Common myeloid progenitor, CD34-positive (primary cell): ENCODE results near the gene CHRD.
"Not testable (repeated sequence)": the region's sequence is repeated elsewhere in the genome, so short reads cannot be mapped to it uniquely, and the experiment has no call there.

ENCODE experiments used
- CTCF ChIA-PET: fragments of 350-600 bp; sonication (Branson Sonifier 250); formaldehyde crosslinking; loops from one replicate; lab custom pipeline; 2021; ENCODE audit warnings: antibody characterized with exemption; lab: Charles Lee
- POLR2A ChIA-PET: fragments of 350-600 bp; sonication (Branson Sonifier 250); formaldehyde crosslinking; loops from one replicate; lab custom pipeline; 2021; ENCODE audit warnings: antibody characterized with exemption; lab: Charles Lee
- DNase-seq, 3 donors: peaks; one replicate each; pipeline versions ENCODE4 v3.0.0 to v3.0.0-alpha.2; 2013
- H3K27ac ChIP-seq, 2 experiments: 1 replicate in 1 of 2; 2 replicates in 1 of 2; pipeline ENCODE4 v1.7.0; 2013; ENCODE audit warnings: inconsistent platforms in 2 of 2, low read length in 2 of 2, mild to moderate bottlenecking in 2 of 2, low read depth in 1 of 2, moderate library complexity in 1 of 2; ENCODE audit not compliant: severe bottlenecking in 2 of 2, insufficient read depth in 1 of 2, poor library complexity in 1 of 2
- H3K27me3 ChIP-seq, 5 experiments: replicated peaks in 2 of 5; 1 replicate in 3 of 5; 2 replicates in 2 of 5; pipeline versions ENCODE4 v1.6.1 to v1.7.0; 2013; ENCODE audit warnings: low read length in 4 of 5, mild to moderate bottlenecking in 2 of 5, moderate library complexity in 2 of 5, inconsistent platforms in 1 of 5; ENCODE audit not compliant: insufficient read depth in 5 of 5, control insufficient read depth in 4 of 5
- H3K36me3 ChIP-seq, 4 experiments: 1 replicate in 2 of 4; 2 replicates in 2 of 4; pipeline versions ENCODE4 v1.6.1 to v1.7.0; 2013; ENCODE audit warnings: low read length in 3 of 4, control low read depth in 1 of 4, mild to moderate bottlenecking in 1 of 4; ENCODE audit not compliant: control insufficient read depth in 4 of 4, insufficient read depth in 4 of 4
- H3K4me1 ChIP-seq, 4 experiments: 1 replicate in 3 of 4; 2 replicates in 1 of 4; pipeline versions ENCODE4 v1.6.1 to v1.7.1; 2013; ENCODE audit warnings: low read length in 3 of 4, mild to moderate bottlenecking in 3 of 4, control low read depth in 1 of 4, inconsistent platforms in 1 of 4, moderate library complexity in 1 of 4; ENCODE audit not compliant: control insufficient read depth in 4 of 4, insufficient read depth in 4 of 4; ENCODE audit errors: control extremely low read depth in 1 of 4
- H3K4me3 ChIP-seq, 7 experiments: 1 replicate in 4 of 7; 2 replicates in 3 of 7; pipeline versions ENCODE4 v1.5.1 to v1.7.0; 2013; ENCODE audit warnings: mild to moderate bottlenecking in 7 of 7, low read length in 6 of 7, moderate library complexity in 6 of 7, inconsistent platforms in 2 of 7, low read depth in 2 of 7, control low read depth in 1 of 7; ENCODE audit not compliant: insufficient read depth in 4 of 7, control insufficient read depth in 1 of 7; ENCODE audit errors: extremely low read depth in 1 of 7
- H3K9me3 ChIP-seq, 5 experiments: 1 replicate in 4 of 5; 2 replicates in 1 of 5; pipeline versions ENCODE4 v1.6.1 to v1.7.1; 2013; ENCODE audit warnings: low read length in 4 of 5, mild to moderate bottlenecking in 2 of 5, inconsistent platforms in 1 of 5, low read depth in 1 of 5, moderate library complexity in 1 of 5; ENCODE audit not compliant: control insufficient read depth in 4 of 5, insufficient read depth in 2 of 5; ENCODE audit errors: control extremely low read depth in 1 of 5
- WGBS: methylation state at CpG from one replicate; pipeline ENCODE4 v1.1.5; 2013; ENCODE audit not compliant: insufficient coverage; 5-methylcytosine and 5-hydroxymethylcytosine counted together

Gene CHRD

DNA sequence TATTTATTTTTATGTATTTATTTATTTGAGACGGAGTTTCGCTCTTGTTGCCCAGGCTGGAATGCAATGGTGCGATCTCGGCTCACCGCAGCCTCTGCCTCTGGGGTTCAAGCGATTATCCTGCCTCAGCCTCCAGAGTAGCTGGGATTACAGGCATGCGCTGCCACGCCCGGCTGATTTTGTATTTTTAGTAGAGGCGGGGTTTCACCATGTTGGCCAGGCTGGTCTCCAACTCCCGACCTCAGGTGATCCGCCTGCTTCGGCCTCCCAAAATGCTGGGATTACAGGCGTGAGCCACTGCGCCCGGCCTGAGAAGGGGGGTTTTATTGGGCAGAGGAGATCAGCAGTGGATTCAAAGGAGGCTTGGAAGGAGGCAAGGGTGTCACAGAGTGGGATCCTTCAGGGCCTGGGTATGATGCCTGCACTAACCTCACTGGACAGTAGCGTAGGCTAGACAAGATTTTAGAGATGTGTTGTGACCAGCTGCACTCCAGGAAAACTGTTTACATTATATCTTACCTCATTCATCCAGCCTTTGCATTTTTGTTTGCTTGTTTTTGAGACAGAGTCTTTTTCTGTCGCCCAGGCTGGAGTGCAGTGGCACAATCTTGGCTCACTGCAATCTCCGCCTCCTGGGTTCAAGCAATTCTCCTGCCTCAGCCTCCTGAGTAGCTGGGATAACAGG lies 40.3 kb upstream of the CHRD start:
- H3K27me3 ChIP-seq, H3K4me3 ChIP-seq, DNase-seq, H3K9me3 ChIP-seq, H3K27ac ChIP-seq, POLR2A ChIA-PET: not testable (repeated sequence)
- peaks cover 1 to 30% (median 22%) of the 10 kb centered on the region in 4 experiments for H3K4me1 ChIP-seq
- CTCF ChIA-PET, result interaction anchor here (0.9 to 4.3 kb wide), 4 partner anchors 12 to 34 kb away, joined by 3 to 29 read pairs (median 6); no protein-coding TSS in a partner anchor
- peaks cover 0 to 18% (median 12%) of the 10 kb centered on the region in 4 experiments for H3K36me3 ChIP-seq
- 98% methylated on average over 18 of the region's 19 CpGs for WGBS

GRCh38 chr3:184341925-184342324 lies 37.9 kb upstream of the CHRD start:
- no peak for DNase-seq
- Histone ChIP-seq H3K27me3 (no peaks in the 10 kb centered on the region), H3K4me1 (peaks cover 0 to 16% (median 12%) of the 10 kb centered on the region in 4 experiments), H3K9me3 (no peaks in the 10 kb centered on the region), H3K4me3 (no peak overlapping the region), H3K27ac (no peak overlapping the region), H3K36me3 (peaks cover 0 to 15% (median 5%) of the 10 kb centered on the region in 4 experiments)
- ChIA-PET CTCF (interaction anchor here (0.9 to 1.5 kb wide), 4 partner anchors 9 to 30 kb away, joined by 3 to 6 read pairs (median 4); no protein-coding TSS in a partner anchor), POLR2A (no interaction called here)
- 99% methylated on average over 7 of the region's 7 CpGs for WGBS

GRCh38 chr3:184343200-184343876 lies 36.5 kb upstream of the CHRD start:
- H3K4me3 ChIP-seq, result no peak overlapping the region
- H3K36me3 ChIP-seq, result peaks cover 0 to 15% (median 5%) of the 10 kb centered on the region in 4 experiments
- DNase-seq, result no peak
- WGBS, result 100% methylated on average over 4 of the region's 5 CpGs
- ChIA-PET POLR2A (no interaction called here), CTCF (interaction anchor here (0.9 to 2.1 kb wide), 3 partner anchors 8 to 41 kb away, joined by 3 to 6 read pairs (median 4); no protein-coding TSS in a partner anchor)
- no peak overlapping the region for H3K27ac ChIP-seq
- peaks cover 0 to 25% (median 12%) of the 10 kb centered on the region in 4 experiments for H3K4me1 ChIP-seq
- no peaks in the 10 kb centered on the region for H3K27me3 ChIP-seq
- no peaks in the 10 kb centered on the region for H3K9me3 ChIP-seq

- Histone ChIP-seq H3K27ac (no peak overlapping the region), H3K36me3 (peaks cover 0 to 15% (median 5%) of the 10 kb centered on the region in 4 experiments), H3K4me1 (peaks cover 0 to 30% (median 11%) of the 10 kb centered on the region in 4 experiments), H3K4me3 (no peak overlapping the region), H3K9me3 (no peaks in the 10 kb centered on the region), H3K27me3 (no peaks in the 10 kb centered on the region)
- POLR2A ChIA-PET, result no interaction called here
- DNase-seq, result no peak
- WGBS, result 97% methylated on average over 10 of the region's 24 CpGs
- CTCF ChIA-PET, result interaction anchor here (0.8 to 2.7 kb wide), 6 partner anchors 9 to 169 kb away, joined by 3 to 12 read pairs (median 8); no protein-coding TSS in a partner anchor
These were observed 35.1 kb upstream of the CHRD start for GRCh38 chr3:184344579-184345316.

DNA sequence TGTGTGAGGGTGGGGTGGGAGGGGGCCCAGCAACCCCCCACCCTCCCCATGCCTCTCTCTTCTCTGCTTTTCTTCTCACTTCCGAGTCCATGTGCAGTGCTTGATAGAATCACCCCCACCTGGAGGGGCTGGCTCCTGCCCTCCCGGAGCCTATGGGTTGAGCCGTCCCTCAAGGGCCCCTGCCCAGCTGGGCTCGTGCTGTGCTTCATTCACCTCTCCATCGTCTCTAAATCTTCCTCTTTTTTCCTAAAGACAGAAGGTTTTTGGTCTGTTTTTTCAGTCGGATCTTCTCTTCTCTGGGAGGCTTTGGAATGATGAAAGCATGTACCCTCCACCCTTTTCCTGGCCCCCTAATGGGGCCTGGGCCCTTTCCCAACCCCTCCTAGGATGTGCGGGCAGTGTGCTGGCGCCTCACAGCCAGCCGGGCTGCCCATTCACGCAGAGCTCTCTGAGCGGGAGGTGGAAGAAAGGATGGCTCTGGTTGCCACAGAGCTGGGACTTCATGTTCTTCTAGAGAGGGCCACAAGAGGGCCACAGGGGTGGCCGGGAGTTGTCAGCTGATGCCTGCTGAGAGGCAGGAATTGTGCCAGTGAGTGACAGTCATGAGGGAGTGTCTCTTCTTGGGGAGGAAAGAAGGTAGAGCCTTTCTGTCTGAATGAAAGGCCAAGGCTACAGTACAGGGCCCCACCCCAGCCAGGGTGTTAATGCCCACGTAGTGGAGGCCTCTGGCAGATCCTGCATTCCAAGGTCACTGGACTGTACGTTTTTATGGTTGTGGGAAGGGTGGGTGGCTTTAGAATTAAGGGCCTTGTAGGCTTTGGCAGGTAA lies 34.3 kb upstream of the CHRD start:
- no peak overlapping the region for H3K27ac ChIP-seq
- POLR2A ChIA-PET, result no interaction called here

GRCh38 chr3:184346480-184347190 lies 33.2 kb upstream of the CHRD start:
- ChIA-PET CTCF (interaction anchor here (0.8 to 2.7 kb wide), 7 partner anchors 8 to 185 kb away, joined by 3 to 9 read pairs (median 5); no protein-coding TSS in a partner anchor), POLR2A (no interaction called here)
- H3K27ac ChIP-seq, result peak overlapping the region in 1 of 2 experiments; percentile 67
- no peak overlapping the region for H3K4me3 ChIP-seq
- H3K27me3 ChIP-seq, result no peaks in the 10 kb centered on the region
- no peak for DNase-seq
- H3K36me3 ChIP-seq, result peaks cover 0 to 15% (median 6%) of the 10 kb centered on the region in 4 experiments
- no peaks in the 10 kb centered on the region for H3K9me3 ChIP-seq
- H3K4me1 ChIP-seq, result peaks cover 0 to 23% (median 10%) of the 10 kb centered on the region in 4 experiments
- 96% methylated on average over 18 of the region's 20 CpGs for WGBS

More for the DNA sequence above, 34.3 kb upstream of the CHRD start:
- Histone ChIP-seq H3K9me3 (no peaks in the 10 kb centered on the region), H3K27me3 (no peaks in the 10 kb centered on the region), H3K36me3 (peaks cover 0 to 15% (median 5%) of the 10 kb centered on the region in 4 experiments), H3K4me1 (peaks cover 0 to 30% (median 11%) of the 10 kb centered on the region in 4 experiments), H3K4me3 (no peak overlapping the region)
- peak in 2 of 3 donors; percentile 57 to 70 for DNase-seq
- 80% methylated on average over 13 of the region's 14 CpGs for WGBS
- CTCF ChIA-PET, result interaction anchor here (1.3 to 2.7 kb wide), 6 partner anchors 9 to 186 kb away, joined by 3 to 12 read pairs (median 8); no protein-coding TSS in a partner anchor
